T-cell (primary cell): ENCODE data around the gene LRRC4. TPM values are rescaled to one million over a fixed set of nuclear protein-coding genes. Genes with fewer than 3 reads are reported as not detected.

Experiments used
- ATAC-seq, 4 experiments: fragments of 200-7000 bp in 3 of 4; fragments of 150-1000 bp in 1 of 4; cut with Tn5 transposase; replicated peaks in 1 of 4; 1 replicate in 3 of 4; 2 replicates in 1 of 4; pipeline ENCODE4 v1.10.0; 2021; ENCODE audit warnings: moderate library complexity in 3 of 4, mild to moderate bottlenecking in 2 of 4, moderate number of reproducible peaks in 1 of 4
- CTCF ChIA-PET, 2 donors: fragments of 300-600 bp; sonication (Branson Sonifier 250); formaldehyde crosslinking; loops; one replicate each; lab custom pipeline; 2022; ENCODE audit warnings: antibody characterized with exemption in 2 of 2; lab: Charles Lee
- POLR2A ChIA-PET, 2 donors: fragments of 300-600 bp; sonication (Branson Sonifier 250); formaldehyde crosslinking; loops; one replicate each; lab custom pipeline; 2022; ENCODE audit warnings: antibody characterized with exemption in 2 of 2; lab: Charles Lee
- DNase-seq, 35 experiments: peaks; one replicate each; pipeline versions ENCODE4 v3.0.0 to v3.0.0-alpha.2; 2013 to 2023
- H3K27ac ChIP-seq: one replicate; pipeline ENCODE4 v1.5.1; 2013; ENCODE audit warnings: low read length
- H3K27me3 ChIP-seq, 2 experiments: replicated peaks in 1 of 2; 1 replicate in 1 of 2; 2 replicates in 1 of 2; pipeline versions ENCODE4 v1.6.1 to v1.7.0; 2013; ENCODE audit warnings: low read length in 1 of 2, mixed read lengths in 1 of 2; ENCODE audit not compliant: control insufficient read depth in 2 of 2, insufficient read depth in 2 of 2; ENCODE audit errors: extremely low read depth in 1 of 2
- H3K36me3 ChIP-seq, 2 donors: 1 replicate in 1 of 2; 2 replicates in 1 of 2; pipeline versions ENCODE4 v1.6.1 to v1.7.0; 2013; ENCODE audit warnings: low read length in 1 of 2; ENCODE audit not compliant: control insufficient read depth in 2 of 2, insufficient read depth in 1 of 2; ENCODE audit errors: extremely low read depth in 1 of 2
- H3K4me1 ChIP-seq, 2 experiments: 1 replicate in 1 of 2; 2 replicates in 1 of 2; pipeline versions ENCODE4 v1.6.1 to v1.7.0; 2013; ENCODE audit warnings: low read length in 2 of 2, mixed read lengths in 1 of 2; ENCODE audit not compliant: insufficient read depth in 2 of 2, control insufficient read depth in 1 of 2; ENCODE audit errors: extremely low read depth in 1 of 2
- H3K4me3 ChIP-seq, 2 donors: 1 replicate in 1 of 2; 2 replicates in 1 of 2; pipeline versions ENCODE4 v1.5.1 to v1.7.0; 2013; ENCODE audit warnings: mild to moderate bottlenecking in 2 of 2, low read length in 1 of 2, moderate library complexity in 1 of 2; ENCODE audit not compliant: control insufficient read depth in 1 of 2; ENCODE audit errors: extremely low read depth in 1 of 2
- H3K9me3 ChIP-seq: 2 replicates; pipeline ENCODE4 v1.7.0; 2013
- H3K27ac Mint-ChIP-seq, 2 donors: one replicate each; pipeline ENCODE4 v1.8.0; 2020 to 2021; ENCODE audit warnings: mild to moderate bottlenecking in 2 of 2, mixed read lengths in 2 of 2
- H3K27me3 Mint-ChIP-seq, 2 donors: one replicate each; pipeline ENCODE4 v1.8.0; 2021 to 2022; ENCODE audit warnings: mixed read lengths in 2 of 2
- H3K36me3 Mint-ChIP-seq: one replicate; pipeline ENCODE4 v1.8.0; 2021; ENCODE audit warnings: mixed read lengths
- H3K4me1 Mint-ChIP-seq, 3 donors: one replicate each; pipeline ENCODE4 v1.8.0; 2020 to 2022; ENCODE audit warnings: mixed read lengths in 3 of 3, mild to moderate bottlenecking in 1 of 3
- H3K4me3 Mint-ChIP-seq, 3 donors: one replicate each; pipeline ENCODE4 v1.8.0; 2020 to 2022; ENCODE audit warnings: mild to moderate bottlenecking in 3 of 3, mixed read lengths in 3 of 3, moderate library complexity in 3 of 3
- H3K9me3 Mint-ChIP-seq, 3 donors: one replicate each; pipeline ENCODE4 v1.8.0; 2020 to 2022; ENCODE audit warnings: mixed read lengths in 3 of 3
- WGBS: methylation state at CpG from one replicate; pipeline ENCODE4 v1.1.5; 2013; ENCODE audit warnings: missing lambda C conversion rate; ENCODE audit not compliant: insufficient coverage; 5-methylcytosine and 5-hydroxymethylcytosine counted together
- total RNA-seq, 35 experiments: library from RNA in 6 of 35; stranded (reverse) in 6 of 35; fragments of 120-200 nt in 1 of 35; gene quantifications; one replicate each; pipeline versions ENCODE4 v1.2.1 to v1.2.4 and lab custom pipeline; 2013 to 2026

LRRC4 gene
- total RNA-seq, 5 donors from 2014 or later (not counting 1 experiment from before 2014, with no cell fraction given) = 0.07 to 0.77 (median 0.18) TPM; not detected in 2

- Histone ChIP-seq H3K27ac (no peak overlapping the region), H3K27me3 (no peaks in the 10 kb centered on the region), H3K4me3 (no peak overlapping the region), H3K9me3 (no peaks in the 10 kb centered on the region), H3K36me3 (peaks cover 0 to 15% of the 10 kb centered on the region in 2 donors), H3K4me1 (peaks cover 0 to 8% of the 10 kb centered on the region in 2 experiments)
- Mint-ChIP-seq H3K27ac (no peak overlapping the region), H3K36me3 (peaks cover 64% of the 10 kb centered on the region), H3K9me3 (peaks cover 13 to 24% (median 19%) of the 10 kb centered on the region in 3 donors), H3K4me3 (no peak overlapping the region), H3K27me3 (no peaks in the 10 kb centered on the region), H3K4me1 (peaks cover 21 to 30% (median 28%) of the 10 kb centered on the region in 3 donors)
- POLR2A ChIA-PET = no interaction called here
- no peak for DNase-seq
- ATAC-seq = no peak
- CTCF ChIA-PET = no interaction called here
- WGBS = no CpG with 5 or more reads among the region's 4 CpGs
Observed at GRCh38 chr7:127978421-127978820, 52.8 kb downstream of the LRRC4 start.

Other genes starting within 250 kb of the LRRC4 start
- gene LEP, start 209.8 kb upstream of the LRRC4 start, total RNA-seq = not detected